HG03520 (cell line): ENCODE results near the gene LRRC75A.
"Not testable (repeated sequence)": the region's sequence is repeated elsewhere in the genome, so short reads cannot be mapped to it uniquely, and the experiment has no call there.

Source experiments
- ATAC-seq: cut with Tn5 transposase; IDR thresholded peaks from one replicate; pipeline ENCODE4 v1.9.1; 2021; ENCODE audit warnings: mild to moderate bottlenecking, moderate library complexity; ENCODE audit not compliant: unreplicated experiment

Gene LRRC75A

GRCh38 chr17:16407911-16408588 lies 83.9 kb downstream of the LRRC75A start:
- peak; percentile 73 for ATAC-seq

- ATAC-seq, result no peak
Measured at GRCh38 chr17:16406742-16407674, 85.0 kb downstream of the LRRC75A start.

GRCh38 chr17:16403847-16404246 lies 88.1 kb downstream of the LRRC75A start:
- not testable (repeated sequence) for ATAC-seq

- no peak for ATAC-seq
Measured at GRCh38 chr17:16398270-16399267, 93.4 kb downstream of the LRRC75A start.

GRCh38 chr17:16396693-16397092 lies 95.3 kb downstream of the LRRC75A start:
- ATAC-seq, result not testable (repeated sequence)

GRCh38 chr17:16395887-16396286 lies 96.1 kb downstream of the LRRC75A start:
- not testable (repeated sequence) for ATAC-seq

GRCh38 chr17:16392491-16392890 lies 99.5 kb downstream of the LRRC75A start:
- ATAC-seq, result not testable (repeated sequence)
